GM12873 (cell line): ENCODE results near the gene APRT.

Source experiments
- TF ChIP-seq, protein P1 (sequence below): IDR thresholded peaks from 2 replicates; pipeline ENCODE4 v1.5.1; 2012; ENCODE audit warnings: low read depth, mild to moderate bottlenecking, moderate library complexity, low read length, control low read depth; ENCODE audit not compliant: insufficient read depth; ENCODE audit errors: missing control alignments

APRT gene

DNA sequence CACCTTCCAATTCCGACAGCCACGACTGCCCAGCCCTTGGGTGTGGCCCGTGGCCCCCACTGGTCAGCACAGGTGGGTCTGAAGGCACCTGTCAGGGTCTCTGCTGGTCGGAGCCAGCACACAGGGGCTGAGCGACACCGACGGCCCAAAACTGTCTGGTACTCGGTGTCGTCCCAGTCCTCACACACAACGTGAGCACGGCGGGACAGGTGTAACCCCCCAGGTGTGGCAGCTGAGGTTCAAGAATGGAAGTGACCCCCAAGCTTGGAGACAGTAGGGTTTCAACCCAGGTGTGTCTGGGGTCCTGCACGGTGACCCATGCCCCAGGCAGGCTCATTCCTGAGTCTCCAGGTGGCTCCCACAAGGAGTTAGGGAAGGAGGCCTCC is 44.0 kb upstream of the APRT start:
- TF ChIP-seq, protein P1, sequence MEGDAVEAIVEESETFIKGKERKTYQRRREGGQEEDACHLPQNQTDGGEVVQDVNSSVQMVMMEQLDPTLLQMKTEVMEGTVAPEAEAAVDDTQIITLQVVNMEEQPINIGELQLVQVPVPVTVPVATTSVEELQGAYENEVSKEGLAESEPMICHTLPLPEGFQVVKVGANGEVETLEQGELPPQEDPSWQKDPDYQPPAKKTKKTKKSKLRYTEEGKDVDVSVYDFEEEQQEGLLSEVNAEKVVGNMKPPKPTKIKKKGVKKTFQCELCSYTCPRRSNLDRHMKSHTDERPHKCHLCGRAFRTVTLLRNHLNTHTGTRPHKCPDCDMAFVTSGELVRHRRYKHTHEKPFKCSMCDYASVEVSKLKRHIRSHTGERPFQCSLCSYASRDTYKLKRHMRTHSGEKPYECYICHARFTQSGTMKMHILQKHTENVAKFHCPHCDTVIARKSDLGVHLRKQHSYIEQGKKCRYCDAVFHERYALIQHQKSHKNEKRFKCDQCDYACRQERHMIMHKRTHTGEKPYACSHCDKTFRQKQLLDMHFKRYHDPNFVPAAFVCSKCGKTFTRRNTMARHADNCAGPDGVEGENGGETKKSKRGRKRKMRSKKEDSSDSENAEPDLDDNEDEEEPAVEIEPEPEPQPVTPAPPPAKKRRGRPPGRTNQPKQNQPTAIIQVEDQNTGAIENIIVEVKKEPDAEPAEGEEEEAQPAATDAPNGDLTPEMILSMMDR: no peak

DNA sequence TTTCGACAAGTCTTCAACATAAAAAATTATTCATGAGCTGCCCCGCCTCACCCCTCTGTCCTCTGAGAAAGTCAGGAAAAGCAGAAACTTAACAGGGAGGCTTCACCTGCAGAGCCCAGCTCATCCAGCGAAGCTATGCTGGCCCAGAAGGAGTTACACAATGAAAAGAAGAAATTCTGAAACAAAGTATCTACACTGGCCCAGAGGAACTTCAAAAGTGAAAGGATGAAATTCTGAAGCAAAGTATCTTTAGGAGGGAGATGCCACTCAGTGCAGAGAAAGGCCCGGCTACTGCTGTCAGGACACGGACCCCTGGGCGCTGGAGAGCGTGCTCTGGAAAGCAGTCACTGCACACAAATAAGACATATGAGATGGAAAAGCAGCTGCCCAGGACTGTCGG is 43.4 kb upstream of the APRT start:
- TF ChIP-seq, protein P1: no peak

DNA sequence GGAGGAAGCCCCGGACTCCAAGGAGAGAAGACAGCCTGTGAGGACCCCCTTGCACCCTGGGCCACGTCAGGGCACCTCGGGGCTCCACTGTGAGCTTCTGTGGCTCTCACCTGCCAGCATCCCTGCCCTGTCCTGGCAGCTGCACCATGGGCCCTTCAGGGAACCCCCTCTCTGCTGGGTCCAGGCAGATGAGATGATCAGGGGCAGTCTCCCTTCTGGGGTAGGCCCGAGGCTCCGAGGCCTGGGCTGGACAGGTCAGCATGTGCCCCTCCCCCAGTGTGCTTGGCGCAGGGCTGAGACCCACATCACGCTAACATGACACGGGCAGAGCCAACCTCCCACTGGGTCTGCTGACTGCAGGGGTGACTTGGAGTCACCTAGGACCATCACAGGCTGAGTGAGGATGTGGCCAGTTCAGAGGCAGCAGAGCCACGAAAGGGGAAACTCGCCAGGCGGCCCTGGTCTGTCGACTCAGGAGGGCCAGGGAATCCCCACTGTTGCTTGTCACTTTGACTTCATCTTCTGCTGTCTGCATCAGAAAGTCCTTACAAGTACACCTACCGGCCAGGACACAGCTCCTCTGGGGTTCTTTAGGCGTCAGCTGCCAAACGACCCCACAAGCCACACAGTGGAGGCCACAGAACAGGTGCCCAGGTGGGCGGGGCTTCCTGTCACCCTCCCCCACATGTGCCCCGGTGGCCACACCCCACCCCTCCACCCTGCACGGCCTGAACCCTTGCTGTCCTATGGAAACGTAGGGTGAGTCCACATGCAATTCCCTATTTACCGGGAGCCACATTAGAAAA is 42.8 kb upstream of the APRT start:
- TF ChIP-seq, protein P1: no peak

DNA sequence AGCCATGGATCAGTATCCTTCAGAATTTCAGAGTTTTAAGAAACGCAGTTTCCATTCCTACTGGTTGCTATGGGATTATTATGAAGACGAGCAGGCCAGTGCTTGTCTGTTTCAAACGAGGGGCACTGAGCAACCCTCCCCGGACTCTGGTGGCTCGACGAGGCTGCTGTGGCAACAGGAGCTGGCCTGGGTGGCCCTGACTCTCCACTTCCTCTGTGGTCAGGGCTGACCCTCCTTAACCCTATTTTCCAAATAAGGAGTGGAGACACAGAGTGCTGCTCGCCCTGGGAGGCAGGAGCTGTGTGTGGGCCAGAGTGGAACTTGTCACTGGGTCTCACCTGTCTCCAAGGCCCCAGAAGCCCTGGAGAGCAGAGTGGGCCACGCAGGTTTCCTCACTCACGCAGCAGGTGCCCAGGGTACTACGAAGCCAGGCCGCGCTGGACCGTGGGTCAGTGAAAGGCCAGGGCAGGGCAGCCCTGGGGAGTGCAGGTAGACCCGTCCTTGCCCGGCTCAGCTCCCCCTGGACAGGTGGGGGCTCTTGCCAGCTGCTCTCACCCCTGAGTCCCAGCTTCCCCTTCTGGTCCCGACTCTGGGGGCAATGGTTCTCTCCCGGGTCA is 41.7 kb upstream of the APRT start:
- TF ChIP-seq, protein P1: no peak

DNA sequence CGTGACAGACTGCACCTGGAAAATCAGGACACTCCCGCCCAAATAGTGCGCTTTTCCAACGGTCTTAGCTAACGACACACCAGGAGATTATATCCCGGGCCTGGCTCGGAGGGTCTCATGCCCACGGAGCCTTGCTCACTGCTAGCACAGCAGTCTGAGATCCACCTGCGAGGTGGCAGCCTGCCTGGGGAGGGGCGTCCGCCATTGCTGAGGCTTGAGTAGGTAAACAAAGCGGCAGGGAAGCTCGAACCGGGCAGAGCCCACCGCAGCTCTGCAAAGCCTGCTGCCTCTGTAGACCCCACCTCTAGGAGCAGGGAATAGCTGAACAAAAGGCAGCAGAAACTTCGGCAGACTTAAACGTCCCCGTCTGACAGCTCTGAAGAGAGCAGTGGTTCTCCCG is 39.9 kb upstream of the APRT start:
- TF ChIP-seq, protein P1: no peak

DNA sequence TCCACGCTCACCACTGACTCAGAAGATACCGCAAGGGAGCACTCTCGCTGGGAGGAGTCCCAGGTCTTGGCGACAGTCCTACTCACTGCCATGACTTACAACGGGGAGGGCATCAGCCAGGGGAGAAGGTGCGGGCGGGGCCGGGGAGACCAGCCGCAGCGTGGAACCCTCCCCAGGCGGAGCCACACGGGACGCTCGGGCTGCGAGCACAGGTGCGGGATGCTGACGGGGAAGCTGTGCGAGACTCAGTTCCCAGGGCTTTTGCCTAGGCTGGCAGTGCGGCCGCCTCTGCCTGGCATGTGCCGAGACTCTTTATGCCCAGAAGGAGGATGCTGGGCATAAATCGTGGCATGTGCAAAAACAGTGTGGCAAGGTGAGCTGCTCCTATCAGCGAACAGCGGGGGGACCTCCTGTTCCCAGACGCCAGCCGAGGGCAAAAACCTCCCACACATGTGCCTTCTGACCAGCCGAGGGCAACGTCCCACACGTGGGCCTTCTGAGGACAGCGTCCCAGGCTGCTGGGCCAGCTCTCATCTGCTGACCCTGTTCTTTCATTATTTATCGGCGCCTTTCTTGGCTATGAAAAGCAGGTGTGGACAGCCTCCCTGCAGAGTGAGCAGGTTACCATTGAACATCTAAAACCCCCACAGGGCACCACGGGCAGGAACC is 38.9 kb upstream of the APRT start:
- TF ChIP-seq, protein P1: no peak

DNA sequence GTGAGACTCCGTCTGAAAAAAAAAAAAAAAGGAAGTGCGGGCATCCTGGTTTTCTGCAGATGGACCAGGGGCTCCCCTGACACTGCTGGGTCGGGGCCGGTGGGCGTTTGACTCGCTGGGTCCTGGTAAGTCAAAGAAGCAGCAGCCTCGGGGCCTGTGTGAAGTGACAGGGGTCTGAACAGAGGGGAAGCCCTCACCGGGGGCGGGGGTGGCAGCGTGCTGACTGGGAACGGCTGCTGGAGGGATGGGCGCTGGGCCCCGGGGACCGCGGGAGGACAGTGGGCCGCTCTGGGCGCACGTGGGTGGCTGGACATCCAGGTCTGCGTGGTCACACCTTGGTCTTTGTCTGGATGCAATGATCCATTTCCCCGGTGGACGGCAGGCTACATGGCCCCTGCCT is 36.8 kb upstream of the APRT start:
- TF ChIP-seq, protein P1: no peak
